RPMI8226 (cell line): ENCODE measurements around the gene GPR137.

ENCODE experiments used
- DNase-seq: peaks from one replicate; pipeline ENCODE4 v3.0.0-alpha.2; 2015

GPR137 gene

DNA sequence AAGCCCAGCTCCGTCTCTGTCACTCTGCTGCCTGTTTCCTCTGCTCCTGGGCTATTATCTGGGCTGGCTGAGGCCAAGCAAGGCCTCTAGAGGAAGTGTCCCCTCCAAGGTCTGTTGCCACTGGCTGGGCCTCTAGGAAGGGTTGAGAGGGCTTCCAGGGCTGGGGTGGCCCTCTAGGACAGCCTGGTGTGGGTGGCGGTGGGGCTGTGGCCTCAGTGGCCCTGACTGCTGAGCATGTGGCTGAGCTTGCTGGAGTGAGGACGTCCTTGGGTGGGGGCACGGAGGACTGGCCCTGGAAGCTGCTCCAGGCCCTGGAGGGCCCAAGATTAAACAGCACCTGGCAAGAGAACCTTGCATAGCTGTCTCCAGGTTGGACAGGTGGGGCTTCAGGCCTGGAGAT, 38.3 kb downstream of the GPR137 start:
- peak; percentile 3 for DNase-seq

DNA sequence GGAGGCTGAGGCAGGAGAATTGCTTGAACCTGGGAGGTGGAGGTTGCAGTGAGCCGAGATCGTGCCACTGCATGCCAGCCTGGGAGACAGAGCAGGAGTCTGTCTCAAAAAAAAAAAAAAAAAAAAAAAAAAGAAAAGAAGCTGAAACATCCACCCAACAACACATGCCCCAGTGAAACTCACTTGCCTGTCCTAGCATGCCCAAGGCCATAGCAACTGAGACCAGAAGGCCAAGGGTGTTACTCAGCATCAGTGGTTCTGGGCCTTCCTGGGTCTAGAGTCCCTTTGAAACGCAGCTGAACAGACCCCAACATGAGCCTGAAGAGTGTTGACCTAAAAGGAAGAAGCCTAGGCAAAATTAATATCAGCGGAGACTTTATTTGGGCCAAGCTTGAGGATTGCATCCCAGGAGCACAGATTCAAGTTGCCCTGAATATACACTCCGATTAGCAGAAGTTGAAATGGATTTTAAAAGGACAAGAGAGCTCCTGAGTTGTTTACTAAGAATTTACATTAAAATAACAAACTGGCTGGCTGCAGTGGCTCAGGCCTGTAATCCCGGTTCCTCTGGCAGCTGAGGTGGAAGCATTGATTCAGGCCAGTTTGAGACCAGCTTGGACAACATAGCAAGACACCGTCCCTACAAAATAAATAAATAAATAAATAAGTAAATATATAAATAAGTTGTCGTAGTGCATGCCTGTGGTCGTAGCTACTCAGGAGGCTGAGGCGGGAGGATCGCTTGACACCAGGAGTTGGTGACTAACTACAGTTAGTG, 39.2 kb downstream of the GPR137 start:
- peak; percentile 2 for DNase-seq

- DNase-seq, result peak; percentile 2
These were observed 41.7 kb downstream of the GPR137 start for GRCh38 chr11:64327375-64327774.

- DNase-seq, result peak; percentile 2
These were observed 42.3 kb downstream of the GPR137 start for GRCh38 chr11:64327993-64328392.

DNA sequence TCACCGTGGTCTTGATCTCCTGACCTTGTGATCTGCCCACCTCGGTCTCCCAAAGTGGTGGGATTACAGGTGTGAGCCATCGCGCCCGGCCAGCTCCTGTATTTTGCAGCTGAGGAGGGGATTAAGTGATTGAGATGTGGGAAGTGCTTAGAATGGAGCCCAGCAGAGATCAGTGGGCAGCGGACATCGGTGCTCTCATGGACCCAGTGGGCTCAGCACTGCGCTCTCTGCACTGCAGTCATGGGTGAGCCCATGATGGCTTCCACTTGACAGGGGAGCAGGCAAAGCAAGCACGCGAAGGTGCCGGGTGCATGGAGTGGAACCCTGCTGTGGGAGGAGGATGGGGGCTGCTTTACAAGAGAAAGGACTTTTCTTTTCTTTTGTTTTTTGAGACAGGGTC, 45.2 kb downstream of the GPR137 start:
- DNase-seq, result peak; percentile 1

DNA sequence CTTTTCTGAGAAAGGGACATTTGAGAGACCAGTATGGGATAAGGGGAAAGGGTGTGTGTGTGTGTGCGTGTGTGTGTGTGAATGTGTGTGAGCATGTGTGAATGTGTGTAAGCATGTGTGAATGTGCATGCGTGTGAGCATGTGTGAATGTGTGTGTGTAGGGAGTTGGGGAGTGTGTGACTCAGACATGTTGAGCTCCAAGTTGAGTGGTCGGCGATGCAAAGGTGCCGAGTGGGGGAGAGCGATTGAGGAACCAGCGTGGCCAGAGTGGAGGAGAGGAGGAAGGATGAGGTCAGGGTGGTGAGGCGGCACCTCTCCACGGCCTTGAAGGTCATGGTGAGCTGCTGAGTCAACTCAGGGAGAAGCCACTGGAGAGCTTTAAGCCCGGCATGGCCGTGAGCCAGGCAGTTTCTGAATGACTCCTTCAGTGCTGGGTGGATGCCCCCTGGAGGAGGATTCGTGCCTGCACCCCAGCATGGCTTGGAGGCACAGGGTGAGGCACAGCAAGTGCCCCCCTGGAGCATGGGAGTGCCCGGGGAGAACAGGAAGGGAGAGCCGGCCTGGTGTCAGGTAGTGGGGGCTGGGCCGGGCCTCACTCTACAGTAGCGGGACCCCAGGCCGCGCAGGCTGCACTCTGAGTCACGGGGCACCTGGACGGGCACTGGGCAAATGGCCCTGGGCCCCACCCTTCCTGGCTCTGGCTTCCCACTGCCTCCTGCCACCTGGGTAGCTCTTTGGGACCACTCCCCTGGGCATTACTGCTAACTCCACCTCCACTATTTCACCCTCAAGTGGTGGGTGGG, 46.1 kb downstream of the GPR137 start:
- peak; percentile 99 for DNase-seq

GRCh38 chr11:64333556-64333955, 47.9 kb downstream of the GPR137 start:
- peak; percentile 3 for DNase-seq

- peak; percentile 54 for DNase-seq
These were observed 49.4 kb downstream of the GPR137 start for GRCh38 chr11:64334764-64335735.

DNA sequence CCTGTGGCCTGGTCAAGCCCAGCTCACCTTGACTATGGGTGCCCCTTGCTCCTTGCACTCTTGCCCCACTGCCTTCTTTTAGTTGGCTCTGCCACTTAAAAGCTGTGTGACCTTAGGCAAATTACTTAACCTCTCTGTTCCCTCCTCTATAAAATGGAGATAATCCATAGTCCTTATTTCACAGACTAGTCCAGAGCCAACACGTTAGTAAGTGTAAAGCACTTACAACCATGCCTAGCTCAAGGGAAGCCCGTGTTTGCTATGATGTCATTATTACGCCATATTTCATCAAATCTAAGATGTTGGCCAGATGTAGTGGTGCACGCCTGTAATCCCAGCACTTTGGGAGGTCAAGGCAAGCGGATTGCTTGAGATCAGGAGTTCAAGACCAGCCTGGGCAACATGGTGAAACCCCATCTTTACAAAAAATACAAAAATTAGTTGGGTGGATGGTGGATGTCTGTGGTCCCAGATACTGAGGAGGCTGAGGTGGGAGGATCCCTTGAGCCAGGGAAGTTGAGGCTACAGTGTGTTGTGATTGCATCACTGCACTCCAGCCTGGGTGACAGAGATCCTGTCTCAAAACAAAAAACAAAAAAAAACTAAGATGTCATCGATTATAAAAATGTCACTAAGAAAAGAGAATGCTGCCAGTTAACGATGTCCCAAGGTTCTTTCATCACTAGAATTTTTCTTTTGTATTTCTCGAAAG, 52.0 kb downstream of the GPR137 start:
- no peak for DNase-seq

- DNase-seq, result no peak
These were observed 53.1 kb downstream of the GPR137 start for GRCh38 chr11:64338716-64339115.
